ENCODE results near the gene ACAA2. TPM values are rescaled to one million over a fixed set of nuclear protein-coding genes. Genes with fewer than 3 reads are reported as not detected.

Gene ACAA2
- total RNA-seq, 2 donors from 2014 or later: 42.8 to 44.8 TPM

- Histone ChIP-seq H3K36me3 (replicated peaks in 1 of 2; ENCODE audit: insufficient read depth in 1 of 2, low read depth in 2 of 2) (no peaks in the 10 kb centered on the region), H3K27me3 (no peaks in the 10 kb centered on the region), H3K4me3 (no peak overlapping the region), H3K4me1 (peaks cover 21% of the 10 kb centered on the region), H3K27ac (peak overlapping the region; percentile 65 to 83 (median 75)), H3K9me3 (no peaks in the 10 kb centered on the region)
- DNase-seq: no peak
- peak; percentile 76 for ATAC-seq
- TF ChIP-seq CTCF (IDR thresholded peaks at IDR 0.05) (peak in 1 of 7 experiments; percentile 17), POLR2A (IDR thresholded peaks at IDR 0.05) (no peak)
- 5 to 21% methylated on average over 6 of the region's 6 CpGs for WGBS, 2 donors
- intact Hi-C loops (cut with DNase I): loop anchor here (10.0 kb wide), 1 partner anchor 294 kb away; the partner anchor contains the start of gene LIPG
These were observed 45.7 kb upstream of the ACAA2 start for GRCh38 chr18:49859021-49859359.

- Histone ChIP-seq H3K27me3 (no peaks in the 10 kb centered on the region), H3K9me3 (no peaks in the 10 kb centered on the region), H3K4me1 (peaks cover 21% of the 10 kb centered on the region), H3K27ac (peak overlapping the region; percentile 65 to 83 (median 75)), H3K36me3 (replicated peaks in 1 of 2; ENCODE audit: insufficient read depth in 1 of 2, low read depth in 2 of 2) (no peaks in the 10 kb centered on the region), H3K4me3 (no peak overlapping the region)
- WGBS, 2 donors: 42 to 51% methylated on average over 7 to 11 of the region's 11 CpGs
- intact Hi-C loops (cut with DNase I): loop anchor here (10.0 kb wide), 1 partner anchor 294 kb away; the partner anchor contains the start of gene LIPG
- DNase-seq (peak; percentile 78 to 80 (median 79)), ATAC-seq (peak; percentile 79)
- TF ChIP-seq CTCF (IDR thresholded peaks at IDR 0.05) (peak; percentile 88 to 95 (median 92)), POLR2A (IDR thresholded peaks at IDR 0.05) (no peak)
These were observed 45.1 kb upstream of the ACAA2 start for GRCh38 chr18:49858309-49859020.

GRCh38 chr18:49857708-49858107 is 44.4 kb upstream of the ACAA2 start:
- ATAC-seq: no peak
- intact Hi-C loops (cut with DNase I): loop anchor here (10.0 kb wide), 1 partner anchor 293 kb away; the partner anchor contains the start of gene LIPG

GRCh38 chr18:49856496-49856895 is 43.2 kb upstream of the ACAA2 start:
- ATAC-seq (no peak), DNase-seq (no peak)
- Histone ChIP-seq H3K36me3 (replicated peaks in 1 of 2; ENCODE audit: insufficient read depth in 1 of 2, low read depth in 2 of 2) (no peaks in the 10 kb centered on the region), H3K27me3 (no peaks in the 10 kb centered on the region), H3K4me3 (no peak overlapping the region), H3K4me1 (peaks cover 21% of the 10 kb centered on the region), H3K9me3 (no peaks in the 10 kb centered on the region), H3K27ac (no peak overlapping the region)
- 85 to 90% methylated on average over 5 to 6 of the region's 6 CpGs for WGBS, 2 donors
- intact Hi-C loops (cut with DNase I): loop anchor here (10.0 kb wide), 1 partner anchor 292 kb away; the partner anchor contains the start of gene LIPG
- TF ChIP-seq CTCF (IDR thresholded peaks at IDR 0.05): no peak
- no peak for TF ChIP-seq POLR2A (IDR thresholded peaks at IDR 0.05)

More at GRCh38 chr18:49857708-49858107, 44.4 kb upstream of the ACAA2 start:
- 78 to 80% methylated on average over 3 of the region's 3 CpGs for WGBS, 2 donors
- H3K4me3 ChIP-seq: no peak overlapping the region
- peak overlapping the region in 2 of 4 donors; percentile 75 to 83 for H3K27ac ChIP-seq
- no peaks in the 10 kb centered on the region for H3K27me3 ChIP-seq
- TF ChIP-seq CTCF (IDR thresholded peaks at IDR 0.05) (no peak), POLR2A (IDR thresholded peaks at IDR 0.05) (no peak)
- H3K4me1 ChIP-seq: peaks cover 21% of the 10 kb centered on the region
- DNase-seq: no peak
- no peaks in the 10 kb centered on the region for H3K9me3 ChIP-seq
- no peaks in the 10 kb centered on the region for H3K36me3 ChIP-seq (replicated peaks in 1 of 2; ENCODE audit: insufficient read depth in 1 of 2, low read depth in 2 of 2)
